Measurements from ENCODE around the gene HSD3B7.

DNA sequence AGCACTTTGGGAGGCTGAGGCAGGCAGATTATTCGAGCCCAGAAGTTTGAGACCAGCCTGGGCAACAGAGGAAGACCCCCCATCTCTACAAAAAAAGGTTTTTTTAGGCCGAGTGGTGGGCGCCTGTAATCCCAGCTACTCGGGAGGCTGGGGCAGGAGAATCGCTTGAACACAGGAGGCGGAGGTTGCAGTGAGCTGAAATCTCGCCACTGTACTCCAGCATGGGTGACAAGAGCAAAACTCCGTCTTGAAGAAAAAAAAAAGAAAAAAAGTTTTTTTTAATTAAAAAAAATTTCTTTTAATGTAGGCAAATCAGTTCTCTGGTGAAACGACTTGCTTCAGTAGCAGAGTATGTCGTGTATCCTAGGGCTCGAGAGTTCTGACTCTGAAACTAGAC lies 10.9 kb downstream of the HSD3B7 start:
- TF ChIP-seq BACH2 (CRISPR knock-in tag; IDR thresholded peaks at IDR 0.05; ENCODE audit: borderline replicate concordance) (no peak), ARNTL (CRISPR knock-in tag; IDR thresholded peaks at IDR 0.05; ENCODE audit: borderline replicate concordance, low read depth) (no peak), ZFP3 (CRISPR knock-in tag; IDR thresholded peaks at IDR 0.05) (no peak), ZC3H10 (CRISPR knock-in tag; IDR thresholded peaks at IDR 0.05) (no peak), OSR1 (CRISPR knock-in tag; IDR thresholded peaks at IDR 0.05) (no peak), RARB (CRISPR knock-in tag; IDR thresholded peaks at IDR 0.05) (no peak)
- TF ChIP-seq, protein P1, sequence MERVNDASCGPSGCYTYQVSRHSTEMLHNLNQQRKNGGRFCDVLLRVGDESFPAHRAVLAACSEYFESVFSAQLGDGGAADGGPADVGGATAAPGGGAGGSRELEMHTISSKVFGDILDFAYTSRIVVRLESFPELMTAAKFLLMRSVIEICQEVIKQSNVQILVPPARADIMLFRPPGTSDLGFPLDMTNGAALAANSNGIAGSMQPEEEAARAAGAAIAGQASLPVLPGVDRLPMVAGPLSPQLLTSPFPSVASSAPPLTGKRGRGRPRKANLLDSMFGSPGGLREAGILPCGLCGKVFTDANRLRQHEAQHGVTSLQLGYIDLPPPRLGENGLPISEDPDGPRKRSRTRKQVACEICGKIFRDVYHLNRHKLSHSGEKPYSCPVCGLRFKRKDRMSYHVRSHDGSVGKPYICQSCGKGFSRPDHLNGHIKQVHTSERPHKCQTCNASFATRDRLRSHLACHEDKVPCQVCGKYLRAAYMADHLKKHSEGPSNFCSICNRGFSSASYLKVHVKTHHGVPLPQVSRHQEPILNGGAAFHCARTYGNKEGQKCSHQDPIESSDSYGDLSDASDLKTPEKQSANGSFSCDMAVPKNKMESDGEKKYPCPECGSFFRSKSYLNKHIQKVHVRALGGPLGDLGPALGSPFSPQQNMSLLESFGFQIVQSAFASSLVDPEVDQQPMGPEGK (CRISPR knock-in tag; IDR thresholded peaks at IDR 0.05; ENCODE audit: borderline replicate concordance), result no peak
- TF ChIP-seq, protein P2, sequence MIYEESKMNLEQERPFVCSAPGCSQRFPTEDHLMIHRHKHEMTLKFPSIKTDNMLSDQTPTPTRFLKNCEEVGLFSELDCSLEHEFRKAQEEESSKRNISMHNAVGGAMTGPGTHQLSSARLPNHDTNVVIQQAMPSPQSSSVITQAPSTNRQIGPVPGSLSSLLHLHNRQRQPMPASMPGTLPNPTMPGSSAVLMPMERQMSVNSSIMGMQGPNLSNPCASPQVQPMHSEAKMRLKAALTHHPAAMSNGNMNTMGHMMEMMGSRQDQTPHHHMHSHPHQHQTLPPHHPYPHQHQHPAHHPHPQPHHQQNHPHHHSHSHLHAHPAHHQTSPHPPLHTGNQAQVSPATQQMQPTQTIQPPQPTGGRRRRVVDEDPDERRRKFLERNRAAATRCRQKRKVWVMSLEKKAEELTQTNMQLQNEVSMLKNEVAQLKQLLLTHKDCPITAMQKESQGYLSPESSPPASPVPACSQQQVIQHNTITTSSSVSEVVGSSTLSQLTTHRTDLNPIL (CRISPR knock-in tag; IDR thresholded peaks at IDR 0.05; ENCODE audit: low read depth), result no peak
- TF ChIP-seq, protein P3, sequence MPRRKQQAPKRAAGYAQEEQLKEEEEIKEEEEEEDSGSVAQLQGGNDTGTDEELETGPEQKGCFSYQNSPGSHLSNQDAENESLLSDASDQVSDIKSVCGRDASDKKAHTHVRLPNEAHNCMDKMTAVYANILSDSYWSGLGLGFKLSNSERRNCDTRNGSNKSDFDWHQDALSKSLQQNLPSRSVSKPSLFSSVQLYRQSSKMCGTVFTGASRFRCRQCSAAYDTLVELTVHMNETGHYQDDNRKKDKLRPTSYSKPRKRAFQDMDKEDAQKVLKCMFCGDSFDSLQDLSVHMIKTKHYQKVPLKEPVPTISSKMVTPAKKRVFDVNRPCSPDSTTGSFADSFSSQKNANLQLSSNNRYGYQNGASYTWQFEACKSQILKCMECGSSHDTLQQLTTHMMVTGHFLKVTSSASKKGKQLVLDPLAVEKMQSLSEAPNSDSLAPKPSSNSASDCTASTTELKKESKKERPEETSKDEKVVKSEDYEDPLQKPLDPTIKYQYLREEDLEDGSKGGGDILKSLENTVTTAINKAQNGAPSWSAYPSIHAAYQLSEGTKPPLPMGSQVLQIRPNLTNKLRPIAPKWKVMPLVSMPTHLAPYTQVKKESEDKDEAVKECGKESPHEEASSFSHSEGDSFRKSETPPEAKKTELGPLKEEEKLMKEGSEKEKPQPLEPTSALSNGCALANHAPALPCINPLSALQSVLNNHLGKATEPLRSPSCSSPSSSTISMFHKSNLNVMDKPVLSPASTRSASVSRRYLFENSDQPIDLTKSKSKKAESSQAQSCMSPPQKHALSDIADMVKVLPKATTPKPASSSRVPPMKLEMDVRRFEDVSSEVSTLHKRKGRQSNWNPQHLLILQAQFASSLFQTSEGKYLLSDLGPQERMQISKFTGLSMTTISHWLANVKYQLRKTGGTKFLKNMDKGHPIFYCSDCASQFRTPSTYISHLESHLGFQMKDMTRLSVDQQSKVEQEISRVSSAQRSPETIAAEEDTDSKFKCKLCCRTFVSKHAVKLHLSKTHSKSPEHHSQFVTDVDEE (CRISPR knock-in tag; IDR thresholded peaks at IDR 0.05), result no peak

Measured in SK-N-SH treated with all-trans-retinoic acid at 6 μM for 48 hours (cell line).